Renal cortex interstitium (tissue), 15 donors: ENCODE results near the gene CSK. TPM values are rescaled to one million over a fixed set of nuclear protein-coding genes. Genes with fewer than 3 reads are reported as not detected.
A peak's percentile ranks its signal among the peaks of the same experiment; 100 is the strongest.
"Not testable (repeated sequence)": the region's sequence is repeated elsewhere in the genome, so short reads cannot be mapped to it uniquely, and the experiment has no call there.

Source experiments
- DNase-seq, 11 donors: peaks; one replicate each; pipeline ENCODE4 v3.0.0-alpha.2; 2013; ENCODE audit warnings: low read depth in 9 of 11, low spot score in 4 of 11; ENCODE audit errors: extremely low read depth in 1 of 11
- long read RNA-seq, 16 experiments: transcript quantifications; one replicate each; lab custom pipeline, GENCODE V29; 2026
- polyA plus RNA-seq, 3 donors: library from polyadenylated mRNA; unstranded; fragments of 120-200 nt; gene quantifications; one replicate each; pipeline ENCODE4 v1.2.1, GENCODE V29; 2013; ENCODE audit not compliant: insufficient read length in 3 of 3

CSK gene
- 10 to 100 TPM; 42.2 to 53.4 (median 47.1) TPM for polyA plus RNA-seq
- long read RNA-seq, donor 1, partial matches to known transcripts, result 0 of 6 reads
- long read RNA-seq, donor 1, other reads (novel, unspliced or antisense), result 0 of 6 reads
- long read RNA-seq, donor 2, partial matches to known transcripts, result 12 of 15 reads
- long read RNA-seq, donor 2, other reads (novel, unspliced or antisense), result 0 of 15 reads
- long read RNA-seq, donor 3, transcript CSK-201 (13 exons, 2,767 nt), result major isoform, 11 of 17 reads
- long read RNA-seq, donor 3, partial matches to known transcripts, result 5 of 17 reads
- long read RNA-seq, donor 3, other reads (novel, unspliced or antisense), result 0 of 17 reads
- long read RNA-seq, donor 4, transcript CSK-201 (13 exons, 2,767 nt), result major isoform, 10 of 17 reads
- long read RNA-seq, donor 4, partial matches to known transcripts, result 6 of 17 reads
- long read RNA-seq, donor 4, other reads (novel, unspliced or antisense), result 0 of 17 reads
- long read RNA-seq, donor 5, result 0 reads
- long read RNA-seq, donor 6, transcript CSK-201 (13 exons, 2,767 nt), result major isoform, 5 of 25 reads
- long read RNA-seq, donor 6, partial matches to known transcripts, result 20 of 25 reads
- long read RNA-seq, donor 6, other reads (novel, unspliced or antisense), result 0 of 25 reads
- long read RNA-seq, donor 7, transcript CSK-201 (13 exons, 2,767 nt), result major isoform, 6 of 14 reads
- long read RNA-seq, donor 7, partial matches to known transcripts, result 6 of 14 reads
- long read RNA-seq, donor 7, other reads (novel, unspliced or antisense), result 0 of 14 reads
- long read RNA-seq, donor 8, result 0 reads
- long read RNA-seq, donor 9, transcript CSK-201 (13 exons, 2,767 nt), result major isoform, 8 of 9 reads
- long read RNA-seq, donor 9, partial matches to known transcripts, result 0 of 9 reads
- long read RNA-seq, donor 9, other reads (novel, unspliced or antisense), result 0 of 9 reads
- long read RNA-seq, donor 10, transcript CSK-201 (13 exons, 2,767 nt), result major isoform, 6 of 13 reads
- long read RNA-seq, donor 10, partial matches to known transcripts, result 6 of 13 reads
- long read RNA-seq, donor 10, other reads (novel, unspliced or antisense), result 0 of 13 reads
- long read RNA-seq, donor 11, partial matches to known transcripts, result 6 of 8 reads
- long read RNA-seq, donor 11, other reads (novel, unspliced or antisense), result 0 of 8 reads
- long read RNA-seq, donor 12, partial matches to known transcripts, result 0 of 2 reads
- long read RNA-seq, donor 12, other reads (novel, unspliced or antisense), result 0 of 2 reads
- long read RNA-seq, donor 13, result 0 reads
- long read RNA-seq, donor 14, transcript CSK-201 (13 exons, 2,767 nt), result major isoform, 7 of 12 reads
- long read RNA-seq, donor 14, partial matches to known transcripts, result 5 of 12 reads
- long read RNA-seq, donor 14, other reads (novel, unspliced or antisense), result 0 of 12 reads
- long read RNA-seq, donor 15, transcript CSK-201 (13 exons, 2,767 nt), result major isoform, 5 of 5 reads
- long read RNA-seq, donor 15, partial matches to known transcripts, result 0 of 5 reads
- long read RNA-seq, donor 15, other reads (novel, unspliced or antisense), result 0 of 5 reads
- long read RNA-seq, donor 16, transcript CSK-201 (13 exons, 2,767 nt), result major isoform, 22 of 42 reads
- long read RNA-seq, donor 16, partial matches to known transcripts, result 20 of 42 reads
- long read RNA-seq, donor 16, other reads (novel, unspliced or antisense), result 0 of 42 reads

DNA sequence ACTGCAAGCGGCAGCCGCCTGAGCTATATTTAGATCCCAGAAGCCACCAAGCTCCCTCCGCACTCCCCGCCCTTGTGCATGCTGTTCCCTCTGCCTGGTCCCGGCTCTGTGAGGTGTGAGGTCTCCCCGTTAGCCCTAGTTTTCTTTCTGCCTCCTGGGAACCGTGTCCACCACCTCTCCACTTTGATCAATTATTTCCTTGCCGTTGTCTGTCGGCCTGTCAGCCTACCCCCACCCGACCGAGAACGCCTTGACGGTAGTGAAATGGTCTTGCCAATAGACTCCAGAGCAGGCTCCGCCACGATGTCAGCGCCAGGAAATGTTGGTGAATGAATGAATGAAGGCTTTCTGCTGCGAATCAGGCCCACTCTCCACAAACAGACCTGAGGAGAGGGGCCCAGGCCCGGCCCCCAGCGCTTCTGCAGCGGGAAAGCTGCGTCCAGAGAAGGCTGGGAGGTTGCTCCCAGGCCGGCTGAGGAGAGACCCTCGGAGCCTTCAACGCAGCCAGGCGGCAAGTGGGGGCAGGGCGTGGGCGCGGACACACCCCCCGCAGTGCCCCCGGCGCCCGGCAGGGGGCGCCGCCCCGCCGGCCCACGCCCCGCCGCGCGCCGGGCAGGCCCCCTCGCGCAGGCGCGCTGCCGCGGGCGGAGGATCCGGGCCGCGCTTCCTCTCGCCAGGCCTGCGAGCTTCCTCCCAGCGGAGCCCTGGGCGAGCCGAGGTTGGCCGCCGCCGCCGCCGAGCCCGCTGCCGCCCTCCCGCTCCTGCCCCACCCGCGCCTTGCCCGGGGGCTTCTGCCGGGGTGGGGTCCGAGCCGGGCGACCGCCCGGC is at the start of gene CSK:
CSK (plus strand) TSS at position 650 of the 828 bp plus-strand sequence. CDS start 16,218 bp downstream, outside the sequence.
- peak in 7 of 11 donors; percentile 51 to 70 (median 63) for DNase-seq

DNA sequence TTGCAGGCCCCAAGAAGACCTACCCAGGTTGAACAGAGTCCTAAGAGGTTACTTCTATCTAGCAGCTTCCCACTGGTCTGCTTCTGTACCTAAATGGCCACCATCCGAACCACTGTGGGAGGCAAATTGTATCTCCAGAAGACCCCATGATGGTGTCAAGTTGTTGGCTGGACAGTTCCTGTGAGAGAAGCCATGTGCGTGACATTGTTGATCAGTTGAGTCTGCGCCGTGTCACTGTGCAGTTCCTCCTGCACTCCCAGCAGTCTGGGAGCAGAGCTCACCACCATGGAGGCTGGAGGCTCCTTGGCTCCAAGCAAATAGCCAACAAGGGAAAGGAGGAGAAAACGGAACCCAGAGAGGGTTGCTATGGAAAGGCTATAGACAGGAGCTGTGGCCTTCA is 49.0 kb upstream of the CSK start:
- no peak for DNase-seq

DNA sequence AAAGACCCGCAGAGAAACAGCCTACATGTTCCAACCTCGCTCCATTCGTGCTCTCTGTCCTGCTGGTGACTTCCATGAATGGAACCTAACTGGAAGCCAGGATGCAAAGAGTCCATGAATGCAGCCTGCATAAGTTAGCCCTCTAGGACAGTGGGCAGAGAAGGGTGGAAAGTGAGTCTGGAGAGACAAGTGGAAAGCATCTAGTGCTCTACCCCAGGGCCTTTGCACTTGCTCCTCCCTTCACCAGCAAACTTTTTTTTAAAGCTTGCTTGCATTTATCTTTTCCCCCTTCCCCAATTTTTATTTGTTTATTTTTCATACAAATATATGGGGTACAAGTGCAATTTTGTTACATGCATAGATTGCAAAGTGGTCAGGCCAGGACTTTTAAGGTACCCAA is 48.6 kb upstream of the CSK start:
- no peak for DNase-seq

DNA sequence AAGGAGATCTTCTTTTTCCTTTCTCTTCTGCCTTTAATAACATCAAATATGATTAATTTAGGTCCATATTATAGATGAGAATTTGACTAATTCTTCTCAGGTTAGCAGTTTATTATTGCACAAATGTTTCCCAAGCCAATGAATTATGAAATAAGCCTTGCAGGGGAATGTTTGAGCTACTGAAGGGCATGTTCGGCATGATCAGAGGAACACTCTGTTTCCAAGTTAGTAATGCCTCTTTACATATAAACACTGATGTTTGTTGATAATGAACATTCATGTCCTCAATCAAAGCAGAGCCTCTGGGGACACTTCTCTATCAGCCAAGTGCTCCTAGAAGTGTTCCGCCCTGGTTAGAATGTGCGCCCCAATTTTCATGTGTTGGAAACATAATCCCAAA is 46.6 kb upstream of the CSK start:
- DNase-seq, result no peak

DNA sequence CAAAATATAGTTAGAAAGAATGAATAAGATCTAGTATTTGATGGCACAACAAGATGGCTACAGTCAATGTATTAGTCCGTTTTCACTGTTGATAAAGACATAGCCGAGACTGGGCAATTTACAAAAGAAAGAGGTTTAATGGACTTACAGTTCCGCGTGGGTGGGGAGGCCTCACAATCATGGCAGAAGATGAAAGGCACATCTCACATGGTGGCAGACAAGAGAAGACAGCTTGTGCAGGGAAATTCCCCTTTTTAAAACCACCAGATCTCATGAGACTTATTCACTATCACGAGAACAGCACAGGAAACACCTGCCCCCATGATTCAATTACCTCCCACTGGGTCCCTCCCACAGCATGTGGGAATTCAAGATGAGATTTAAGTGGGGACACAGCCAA is 43.6 kb upstream of the CSK start:
- DNase-seq, result not testable (repeated sequence)

DNA sequence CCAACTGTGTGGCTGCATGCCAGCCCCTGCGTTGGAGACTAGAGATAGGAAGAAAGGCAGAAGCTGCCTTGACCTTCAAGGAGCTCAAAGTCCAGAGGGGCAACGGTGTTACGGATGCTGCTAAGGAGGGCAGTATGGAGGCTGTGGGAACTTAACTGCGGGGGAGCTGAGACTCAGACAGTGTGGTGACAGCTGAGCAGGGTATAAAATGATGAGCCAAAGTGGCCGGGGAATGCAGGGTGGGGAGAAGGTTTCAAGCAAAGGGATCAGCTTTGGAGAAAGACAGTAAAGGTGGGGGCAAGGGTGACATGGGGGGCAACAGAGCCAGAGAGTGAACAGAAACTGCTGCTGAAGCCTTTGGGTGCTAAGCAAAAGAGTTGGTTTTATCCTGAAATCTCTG is 39.5 kb upstream of the CSK start:
- DNase-seq, result no peak

DNA sequence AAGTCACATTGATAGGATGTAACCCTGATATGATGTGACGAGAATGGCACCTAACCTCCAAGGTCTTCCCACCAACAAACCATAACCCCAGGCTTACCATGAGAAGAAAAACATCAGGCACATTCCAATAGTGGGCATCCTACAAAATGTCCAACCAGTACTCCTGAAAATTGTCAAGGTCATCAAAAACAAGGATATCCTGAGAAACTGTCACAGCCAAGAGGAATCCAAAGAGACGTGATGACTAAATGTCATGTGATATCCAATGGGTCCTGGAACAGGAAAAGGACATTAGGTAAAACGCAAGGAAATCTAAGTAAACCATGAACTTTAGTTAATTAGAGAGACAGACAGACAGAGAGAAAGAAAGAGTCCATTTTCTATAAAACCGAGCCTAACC is 35.5 kb upstream of the CSK start:
- DNase-seq, result no peak

DNA sequence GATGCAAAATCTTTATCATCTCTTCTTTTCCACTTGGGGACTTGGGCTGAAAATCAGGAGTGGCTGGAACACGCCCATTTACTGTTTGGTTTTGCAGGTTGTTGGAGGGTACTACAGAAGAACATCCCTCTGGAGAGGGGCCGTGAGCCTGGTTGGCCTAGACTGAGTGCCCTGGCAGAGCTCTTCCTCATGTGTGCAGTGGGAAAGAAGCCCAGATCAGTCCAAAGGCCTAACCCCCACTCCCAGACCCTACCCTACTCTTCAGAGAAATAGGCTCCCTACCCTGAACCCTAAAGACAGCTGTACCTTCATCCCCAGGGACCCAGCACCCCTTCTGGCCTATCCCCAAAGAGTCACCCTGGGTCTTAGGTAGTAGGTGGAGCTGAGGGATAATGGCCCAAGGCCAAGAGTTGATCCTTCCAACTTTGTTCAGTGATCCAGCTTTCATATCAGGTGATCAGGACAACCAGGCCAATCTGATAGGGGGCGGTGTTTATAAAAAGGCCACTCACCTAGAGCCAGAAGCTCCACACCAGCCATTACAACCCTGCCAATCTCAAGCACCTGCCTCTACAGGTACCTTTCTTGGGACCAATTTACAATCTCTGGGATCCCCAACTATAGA is 33.4 kb upstream of the CSK start, which contains the start of gene CYP1A2:
CYP1A2 (plus strand) TSS at position 524 of the 625 bp plus-strand sequence. CDS start 894 bp downstream, outside the sequence.
- no peak for DNase-seq

DNA sequence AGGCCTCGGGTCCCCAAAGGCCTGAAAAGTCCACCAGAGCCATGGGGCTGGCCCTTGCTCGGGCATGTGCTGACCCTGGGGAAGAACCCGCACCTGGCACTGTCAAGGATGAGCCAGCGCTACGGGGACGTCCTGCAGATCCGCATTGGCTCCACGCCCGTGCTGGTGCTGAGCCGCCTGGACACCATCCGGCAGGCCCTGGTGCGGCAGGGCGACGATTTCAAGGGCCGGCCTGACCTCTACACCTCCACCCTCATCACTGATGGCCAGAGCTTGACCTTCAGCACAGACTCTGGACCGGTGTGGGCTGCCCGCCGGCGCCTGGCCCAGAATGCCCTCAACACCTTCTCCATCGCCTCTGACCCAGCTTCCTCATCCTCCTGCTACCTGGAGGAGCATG is 32.0 kb upstream of the CSK start:
- DNase-seq, result no peak

DNA sequence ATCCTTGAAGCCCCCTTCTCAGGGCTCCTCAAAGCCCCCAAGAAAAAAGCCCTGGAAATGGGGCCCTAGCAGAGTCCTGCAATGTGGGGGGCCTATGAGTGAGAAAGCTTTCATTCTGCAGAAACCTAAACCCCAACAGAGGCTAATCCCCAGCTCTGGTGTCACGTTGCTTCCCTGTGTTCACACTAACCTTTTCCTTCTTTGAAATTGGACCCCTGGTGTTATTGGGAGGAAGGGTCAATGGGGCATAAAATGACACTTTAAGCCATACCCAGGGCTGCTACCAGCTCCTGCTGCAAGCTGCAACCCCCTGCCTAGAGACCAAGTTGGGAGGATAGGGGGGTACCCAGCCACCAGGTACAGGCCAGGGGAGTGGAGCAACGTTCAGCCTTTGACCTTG is 31.1 kb upstream of the CSK start:
- peak in 2 of 11 donors; percentile 50 to 59 for DNase-seq

DNA sequence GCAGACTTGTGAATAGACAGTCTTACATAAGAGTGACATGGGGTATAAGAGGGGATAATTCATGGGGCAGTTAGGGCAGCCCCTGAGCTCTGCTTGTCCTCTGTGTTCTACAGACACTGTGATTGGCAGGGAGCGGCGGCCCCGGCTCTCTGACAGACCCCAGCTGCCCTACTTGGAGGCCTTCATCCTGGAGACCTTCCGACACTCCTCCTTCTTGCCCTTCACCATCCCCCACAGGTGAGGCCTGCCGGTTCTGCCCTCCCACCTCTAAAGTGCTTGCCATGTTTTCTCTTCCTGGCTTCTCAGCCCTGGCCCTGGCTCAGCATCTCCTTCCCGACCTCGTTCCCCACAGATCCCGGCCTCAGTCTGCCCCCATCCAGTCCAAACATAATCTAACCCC is 29.9 kb upstream of the CSK start:
- DNase-seq, result no peak

DNA sequence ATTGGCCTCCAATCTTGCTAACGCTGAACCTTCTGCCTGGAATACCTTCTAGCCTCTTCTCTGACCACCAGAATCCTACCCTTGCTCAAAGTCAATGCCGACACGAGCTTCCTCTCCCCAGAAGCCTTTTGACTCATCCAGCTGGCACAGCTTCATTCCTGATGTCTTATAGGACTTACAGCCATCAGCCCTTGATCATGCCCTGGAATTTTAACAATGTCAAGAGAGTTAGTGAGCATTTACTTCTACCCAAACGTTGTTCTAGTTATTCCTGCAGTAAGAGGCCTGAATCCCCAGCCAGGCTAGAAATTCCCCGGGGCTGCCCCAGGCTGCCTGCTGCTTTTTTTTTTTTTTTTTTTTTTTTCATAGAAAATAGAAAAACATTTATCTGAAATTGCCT is 29.3 kb upstream of the CSK start:
- no peak for DNase-seq

DNA sequence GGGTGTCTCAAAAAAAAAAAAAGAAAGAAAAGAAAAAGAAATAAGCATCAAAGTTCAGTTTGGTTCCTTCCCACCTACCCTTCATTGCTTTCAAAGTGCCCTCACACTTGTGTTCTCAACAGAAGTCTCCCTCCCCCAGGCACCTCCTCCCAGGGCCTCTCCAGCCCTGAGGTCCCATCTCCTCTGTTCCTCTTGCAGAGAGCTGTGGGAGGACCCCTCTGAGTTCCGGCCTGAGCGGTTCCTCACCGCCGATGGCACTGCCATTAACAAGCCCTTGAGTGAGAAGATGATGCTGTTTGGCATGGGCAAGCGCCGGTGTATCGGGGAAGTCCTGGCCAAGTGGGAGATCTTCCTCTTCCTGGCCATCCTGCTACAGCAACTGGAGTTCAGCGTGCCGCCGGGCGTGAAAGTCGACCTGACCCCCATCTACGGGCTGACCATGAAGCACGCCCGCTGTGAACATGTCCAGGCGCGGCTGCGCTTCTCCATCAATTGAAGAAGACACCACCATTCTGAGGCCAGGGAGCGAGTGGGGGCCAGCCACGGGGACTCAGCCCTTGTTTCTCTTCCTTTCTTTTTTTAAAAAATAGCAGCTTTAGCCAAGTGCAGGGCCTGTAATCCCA is 27.2 kb upstream of the CSK start:
- DNase-seq, result no peak

DNA sequence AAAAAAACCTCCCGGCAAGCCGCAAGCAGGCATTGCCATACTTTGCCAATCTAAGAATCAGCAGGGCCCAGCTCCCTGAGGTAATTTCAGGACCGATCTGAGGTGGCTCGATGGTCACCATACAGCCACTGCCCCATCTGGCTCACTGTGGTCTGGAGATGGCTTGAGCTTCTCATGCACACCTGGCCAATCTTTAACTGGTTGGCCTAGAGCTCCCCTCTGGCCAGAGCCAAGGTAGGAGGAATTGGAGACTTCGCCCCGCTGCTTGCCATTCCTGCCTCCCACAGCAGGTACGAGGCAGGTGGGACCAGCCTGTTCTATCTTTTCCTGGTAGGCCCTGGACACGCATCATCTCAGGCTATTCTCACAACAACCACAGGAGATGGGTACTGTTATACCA is 23.1 kb upstream of the CSK start:
- DNase-seq, result no peak

DNA sequence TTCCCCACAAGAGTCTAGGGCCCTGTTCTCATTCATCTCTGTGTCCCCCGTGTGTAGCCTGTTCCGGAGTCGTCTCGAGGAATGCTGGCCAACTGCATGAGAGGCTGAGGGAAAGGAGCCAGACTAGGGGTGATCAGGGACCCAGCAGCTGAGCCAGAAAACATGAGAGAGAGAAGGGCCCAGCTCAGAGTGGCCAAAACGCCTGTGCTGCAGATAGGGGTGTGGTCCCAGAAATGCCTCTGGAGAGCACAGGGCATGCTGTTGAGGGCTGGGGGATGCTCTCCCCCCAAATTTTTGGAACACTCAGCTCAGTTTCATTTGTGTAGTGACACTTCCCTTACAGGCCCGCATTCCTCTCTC is 19.1 kb upstream of the CSK start:
- DNase-seq, result no peak

DNA sequence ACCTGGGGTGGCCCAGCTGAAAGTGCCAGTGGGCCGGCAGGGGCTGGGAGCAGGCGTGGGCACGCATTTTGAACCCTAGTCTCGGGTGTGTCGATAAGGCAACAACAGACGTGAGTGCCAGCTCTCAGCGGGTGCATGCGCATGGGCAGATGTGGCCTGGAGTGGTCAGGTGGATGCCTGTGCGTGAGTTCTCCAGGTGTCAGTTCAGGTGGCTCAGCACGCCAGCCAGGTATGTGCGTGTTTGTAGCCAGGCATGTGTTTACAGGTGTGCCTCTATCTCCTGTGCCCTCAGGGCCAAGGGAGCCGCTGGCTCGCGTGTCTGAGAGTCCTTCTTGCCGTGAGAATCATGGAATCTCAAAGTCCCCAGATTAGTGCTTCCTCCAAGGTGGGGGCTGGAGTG is 18.5 kb upstream of the CSK start:
- DNase-seq, result no peak
